Parathyroid adenoma (tissue), 2 donors: ENCODE results near the gene TTC22.
A peak's percentile ranks its signal among the peaks of the same experiment; 100 is the strongest.

ENCODE experiments used
- H2AFZ ChIP-seq: fragments of 300-600 bp; sonication (generic); one replicate; pipeline ENCODE4 v1.7.0; 2017; ENCODE audit warnings: antibody characterized with exemption, mild to moderate bottlenecking
- H3K27ac ChIP-seq: fragments of 300-600 bp; sonication (generic); one replicate; pipeline ENCODE4 v1.7.0; 2017
- H3K27me3 ChIP-seq: fragments of 300-600 bp; sonication (generic); one replicate; pipeline ENCODE4 v1.7.0; 2017; ENCODE audit warnings: low read length; ENCODE audit not compliant: control insufficient read depth, insufficient read depth
- H3K36me3 ChIP-seq: fragments of 300-600 bp; sonication (generic); one replicate; pipeline ENCODE4 v1.7.0; 2017; ENCODE audit warnings: low read length; ENCODE audit not compliant: control insufficient read depth, insufficient read depth
- H3K4me1 ChIP-seq: fragments of 300-600 bp; sonication (generic); one replicate; pipeline ENCODE4 v1.7.0; 2017; ENCODE audit warnings: control low read depth
- H3K4me2 ChIP-seq: fragments of 300-600 bp; sonication (generic); one replicate; pipeline ENCODE4 v1.7.0; 2017; ENCODE audit warnings: low read length
- H3K4me3 ChIP-seq: fragments of 300-600 bp; sonication (generic); one replicate; pipeline ENCODE4 v1.7.0; 2017; ENCODE audit warnings: low read depth, low read length
- H3K79me2 ChIP-seq: fragments of 300-600 bp; sonication (generic); one replicate; pipeline ENCODE4 v1.7.0; 2017; ENCODE audit warnings: control low read depth
- H3K9ac ChIP-seq: fragments of 300-600 bp; sonication (generic); one replicate; pipeline ENCODE4 v1.7.0; 2017; ENCODE audit warnings: mild to moderate bottlenecking
- H3K9me3 ChIP-seq: fragments of 300-600 bp; sonication (generic); one replicate; pipeline ENCODE4 v1.7.0; 2017; ENCODE audit warnings: low read length; ENCODE audit not compliant: control insufficient read depth
- TF ChIP-seq, protein P1 (sequence below): fragments of 300-600 bp; sonication (generic); IDR thresholded peaks from one replicate; pipeline ENCODE4 v1.7.0; 2017; ENCODE audit warnings: antibody characterized with exemption, mild to moderate bottlenecking
- donor health status: primary hyperparathyroidism.

Gene TTC22

DNA sequence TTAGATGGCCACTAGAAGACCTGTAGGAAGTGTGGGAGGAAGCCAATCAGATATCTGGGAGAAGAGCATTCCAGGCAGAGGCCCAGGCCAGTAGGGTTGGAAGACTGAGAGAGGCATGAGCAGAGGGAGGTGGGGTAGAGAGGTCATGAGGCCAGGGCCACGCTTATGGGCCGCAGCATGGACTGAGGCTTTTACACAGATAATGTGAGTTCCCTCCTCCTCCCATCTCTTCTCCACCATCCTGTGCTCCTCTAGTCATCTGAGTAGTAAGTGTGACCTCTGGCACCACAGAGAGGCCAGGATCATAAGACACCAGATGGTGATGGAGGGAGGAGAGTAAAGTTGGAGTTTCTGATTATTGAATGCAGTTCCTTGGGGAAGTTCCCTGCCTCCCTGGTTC lies 17.1 kb downstream of the TTC22 start:
- H3K27ac ChIP-seq: no peak overlapping the region
- H2AFZ ChIP-seq: no peak overlapping the region
- H3K36me3 ChIP-seq: no peaks in the 10 kb centered on the region
- H3K4me2 ChIP-seq: no peak overlapping the region
- H3K27me3 ChIP-seq: no peaks in the 10 kb centered on the region
- H3K9ac ChIP-seq: no peak overlapping the region
- H3K4me1 ChIP-seq: peaks cover 6% of the 10 kb centered on the region
- H3K4me3 ChIP-seq: no peak overlapping the region
- TF ChIP-seq, protein P1, sequence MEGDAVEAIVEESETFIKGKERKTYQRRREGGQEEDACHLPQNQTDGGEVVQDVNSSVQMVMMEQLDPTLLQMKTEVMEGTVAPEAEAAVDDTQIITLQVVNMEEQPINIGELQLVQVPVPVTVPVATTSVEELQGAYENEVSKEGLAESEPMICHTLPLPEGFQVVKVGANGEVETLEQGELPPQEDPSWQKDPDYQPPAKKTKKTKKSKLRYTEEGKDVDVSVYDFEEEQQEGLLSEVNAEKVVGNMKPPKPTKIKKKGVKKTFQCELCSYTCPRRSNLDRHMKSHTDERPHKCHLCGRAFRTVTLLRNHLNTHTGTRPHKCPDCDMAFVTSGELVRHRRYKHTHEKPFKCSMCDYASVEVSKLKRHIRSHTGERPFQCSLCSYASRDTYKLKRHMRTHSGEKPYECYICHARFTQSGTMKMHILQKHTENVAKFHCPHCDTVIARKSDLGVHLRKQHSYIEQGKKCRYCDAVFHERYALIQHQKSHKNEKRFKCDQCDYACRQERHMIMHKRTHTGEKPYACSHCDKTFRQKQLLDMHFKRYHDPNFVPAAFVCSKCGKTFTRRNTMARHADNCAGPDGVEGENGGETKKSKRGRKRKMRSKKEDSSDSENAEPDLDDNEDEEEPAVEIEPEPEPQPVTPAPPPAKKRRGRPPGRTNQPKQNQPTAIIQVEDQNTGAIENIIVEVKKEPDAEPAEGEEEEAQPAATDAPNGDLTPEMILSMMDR: no peak
- peaks cover under 1% of the 10 kb centered on the region for H3K79me2 ChIP-seq
- H3K9me3 ChIP-seq: no peaks in the 10 kb centered on the region

DNA sequence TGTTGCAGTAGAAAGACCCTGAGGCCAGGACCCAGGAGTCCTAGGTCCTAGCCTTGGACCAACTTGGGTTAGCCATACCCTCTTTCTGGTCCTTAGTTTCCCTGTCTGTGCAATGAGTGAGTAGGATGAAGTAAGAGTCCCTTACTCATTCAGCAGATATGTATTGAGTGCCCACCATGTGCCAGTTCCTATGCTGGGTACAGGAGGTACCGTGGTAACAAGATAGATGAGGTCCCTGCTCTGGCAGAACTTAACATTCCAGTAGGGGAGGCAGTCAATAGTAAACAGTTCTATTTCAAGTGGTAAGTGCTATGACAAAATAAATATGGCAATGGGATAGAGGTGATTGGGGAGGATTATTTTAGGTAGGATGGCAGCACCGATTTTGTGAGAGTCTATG lies 18.5 kb downstream of the TTC22 start:
- Histone ChIP-seq H3K27me3 (no peaks in the 10 kb centered on the region), H2AFZ (no peak overlapping the region), H3K4me3 (no peak overlapping the region), H3K4me2 (no peak overlapping the region), H3K27ac (peak overlapping the region; percentile 83), H3K4me1 (peaks cover 6% of the 10 kb centered on the region), H3K36me3 (no peaks in the 10 kb centered on the region), H3K79me2 (no peaks in the 10 kb centered on the region), H3K9ac (no peak overlapping the region), H3K9me3 (no peaks in the 10 kb centered on the region)
- TF ChIP-seq, protein P1: no peak

DNA sequence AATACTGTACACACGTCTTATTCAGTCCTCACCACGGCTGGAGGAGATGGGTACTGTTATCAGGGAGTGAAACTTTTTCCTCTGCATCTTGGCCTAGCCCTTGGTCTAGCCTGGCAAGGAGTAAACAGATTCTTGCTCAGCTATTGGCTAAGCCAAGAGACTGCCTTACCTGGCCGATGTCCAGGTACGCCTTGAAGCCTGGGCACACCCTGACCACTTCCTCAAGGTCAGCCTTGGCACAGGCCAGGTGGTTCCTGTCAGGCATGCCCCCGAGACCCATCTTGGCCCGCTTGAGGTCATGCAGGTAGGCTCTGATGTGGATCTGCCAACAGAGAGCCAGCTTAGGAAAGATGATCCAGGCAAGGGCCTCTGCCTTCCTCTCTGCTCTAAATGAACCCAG lies 19.0 kb downstream of the TTC22 start:
- no peaks in the 10 kb centered on the region for H3K27me3 ChIP-seq
- H3K9me3 ChIP-seq: no peaks in the 10 kb centered on the region

DNA sequence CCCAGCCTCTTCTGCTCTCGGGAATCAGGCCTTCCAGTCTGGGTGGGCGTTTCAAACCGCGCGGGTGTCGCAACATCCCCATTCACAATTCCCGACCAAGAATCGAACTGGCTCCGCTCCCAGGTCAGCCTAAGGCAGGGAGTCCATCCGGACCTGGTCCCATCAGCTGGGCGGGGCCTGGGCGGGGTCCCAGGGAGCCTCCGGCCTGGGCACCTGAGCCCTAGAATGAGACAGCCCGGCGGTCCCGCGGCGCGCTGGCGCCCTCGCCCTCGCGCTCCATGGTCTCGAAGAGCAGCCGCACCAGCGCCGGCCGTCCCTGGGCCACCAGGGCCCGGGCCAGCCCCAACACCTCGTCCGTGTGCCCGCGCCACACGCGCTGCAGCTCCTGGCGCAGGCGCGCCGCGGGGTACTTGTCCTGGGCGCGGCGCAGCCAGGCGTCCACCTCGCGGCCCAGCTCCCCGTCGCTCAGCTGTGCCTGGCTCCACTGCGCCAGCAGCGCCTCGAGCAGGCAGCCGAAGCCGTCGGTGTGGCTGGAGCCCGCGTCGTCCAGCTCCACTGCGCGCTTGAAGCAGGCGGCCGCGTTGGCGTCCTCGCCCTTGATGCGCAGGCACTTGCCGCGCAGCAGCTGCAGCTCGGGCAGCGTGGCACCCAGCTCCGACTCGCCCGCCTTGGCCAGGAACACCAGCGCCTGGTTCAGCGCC lies 19.9 kb downstream of the TTC22 start:
- no peak overlapping the region for H3K27ac ChIP-seq
- no peak overlapping the region for H3K9ac ChIP-seq
- H3K36me3 ChIP-seq: no peaks in the 10 kb centered on the region
- H3K79me2 ChIP-seq: no peaks in the 10 kb centered on the region
- no peaks in the 10 kb centered on the region for H3K27me3 ChIP-seq
- H3K4me2 ChIP-seq: no peak overlapping the region
- peaks cover 6% of the 10 kb centered on the region for H3K4me1 ChIP-seq
- TF ChIP-seq, protein P1: no peak
- H3K9me3 ChIP-seq: no peaks in the 10 kb centered on the region
- no peak overlapping the region for H2AFZ ChIP-seq
- H3K4me3 ChIP-seq: no peak overlapping the region

More for the DNA sequence above, 19.0 kb downstream of the TTC22 start:
- Histone ChIP-seq H3K9ac (no peak overlapping the region), H3K4me3 (no peak overlapping the region), H3K36me3 (no peaks in the 10 kb centered on the region), H3K79me2 (no peaks in the 10 kb centered on the region), H2AFZ (peak overlapping the region; percentile 28), H3K4me2 (no peak overlapping the region), H3K27ac (peak overlapping the region; percentile 83), H3K4me1 (peaks cover 6% of the 10 kb centered on the region)
- TF ChIP-seq, protein P1: no peak

DNA sequence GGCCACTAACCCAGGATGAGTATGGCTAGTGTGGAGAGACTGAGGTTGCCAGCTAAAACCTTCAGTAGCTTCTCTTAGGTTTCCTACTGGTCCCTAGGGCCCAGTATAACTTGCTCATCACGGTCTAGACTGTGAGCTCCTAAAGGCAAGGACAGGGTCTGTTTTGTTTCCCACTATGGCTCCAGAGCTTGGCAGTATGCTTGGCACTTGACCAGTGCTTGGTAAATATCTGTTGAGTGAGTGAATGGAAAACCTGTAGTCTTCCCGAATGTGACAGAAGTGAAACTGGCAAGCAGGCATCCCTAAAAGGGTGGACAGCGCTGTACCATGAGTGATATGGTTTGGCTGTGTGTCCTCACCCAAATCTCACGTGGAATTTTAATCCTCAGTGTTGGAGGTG lies 23.7 kb downstream of the TTC22 start:
- Histone ChIP-seq H3K79me2 (no peaks in the 10 kb centered on the region), H3K9ac (no peak overlapping the region), H3K9me3 (no peaks in the 10 kb centered on the region), H3K4me3 (no peak overlapping the region), H2AFZ (no peak overlapping the region), H3K27ac (no peak overlapping the region), H3K36me3 (no peaks in the 10 kb centered on the region), H3K4me1 (peaks cover 6% of the 10 kb centered on the region), H3K27me3 (no peaks in the 10 kb centered on the region), H3K4me2 (no peak overlapping the region)
- TF ChIP-seq, protein P1: no peak
